IMR-90 (cell line): ENCODE results near the gene LRRC4. TPM values are rescaled to one million over a fixed set of nuclear protein-coding genes. Genes with fewer than 3 reads are reported as not detected.

Source experiments
- ATAC-seq: fragments of 200-7000 bp; cut with Tn5 transposase; 2 replicates; pipeline ENCODE4 v1.9.1; 2020; ENCODE audit warnings: low read depth, mild to moderate bottlenecking, moderate library complexity
- BruUV-seq: library from RNA; stranded (reverse); fragments of 400-500 nt; replicated peaks from 2 replicates; lab custom pipeline; 2021; lab: Mats Ljungman, UMichigan
- CTCF ChIA-PET: fragments of 300-600 bp; formaldehyde crosslinking; extraction: SDS; loops from one replicate; lab custom pipeline; 2021; ENCODE audit warnings: antibody characterized with exemption; lab: Yijun Ruan, JAX
- POLR2A ChIA-PET: fragments of 300-600 bp; sonication (Branson Sonifier 250); formaldehyde crosslinking; loops from one replicate; lab custom pipeline; 2022; ENCODE audit warnings: antibody characterized with exemption; ENCODE audit not compliant: unreplicated experiment; lab: Charles Lee
- DNase-seq: peaks from one replicate; pipeline ENCODE4 v3.0.0; 2013
- H2AFZ ChIP-seq: replicated peaks from 2 replicates; pipeline ENCODE3; 2013; ENCODE audit warnings: low read length, mild to moderate bottlenecking; ENCODE audit not compliant: poor library complexity
- H2AK5ac ChIP-seq: 2 replicates; pipeline ENCODE4 v1.6.1; 2013; ENCODE audit warnings: low read depth, low read length, inconsistent platforms
- H2AK9ac ChIP-seq: replicated peaks from 2 replicates; pipeline ENCODE3; 2013; ENCODE audit warnings: mild to moderate bottlenecking, low read depth, low read length, moderate library complexity; ENCODE audit not compliant: poor library complexity
- H2BK120ac ChIP-seq: 2 replicates; pipeline ENCODE4 v1.6.1; 2013; ENCODE audit warnings: low read depth, low read length, inconsistent platforms
- H2BK15ac ChIP-seq: 3 replicates; pipeline ENCODE4 v1.6.1; 2013; ENCODE audit warnings: low read depth, low read length, inconsistent platforms
- H2BK20ac ChIP-seq: 2 replicates; pipeline ENCODE4 v1.6.1; 2013; ENCODE audit warnings: low read depth, mild to moderate bottlenecking, inconsistent platforms, low read length, moderate library complexity
- H2BK5ac ChIP-seq: 2 replicates; pipeline ENCODE4 v1.6.1; 2013; ENCODE audit warnings: mild to moderate bottlenecking, low read depth, low read length, inconsistent platforms; ENCODE audit not compliant: poor library complexity, severe bottlenecking
- H3K14ac ChIP-seq: replicated peaks from 2 replicates; pipeline ENCODE4 v1.6.1; 2013; ENCODE audit warnings: low read depth, low read length, inconsistent platforms
- H3K18ac ChIP-seq: 2 replicates; pipeline ENCODE4 v1.6.1; 2013; ENCODE audit warnings: low read depth, low read length, control low read depth
- H3K23ac ChIP-seq: 2 replicates; pipeline ENCODE4 v1.6.1; 2013; ENCODE audit warnings: low read depth, low read length, inconsistent platforms
- H3K27ac ChIP-seq: 2 replicates; pipeline ENCODE4 v1.5.1; 2013; ENCODE audit warnings: mild to moderate bottlenecking, control low read depth, low read length; ENCODE audit not compliant: insufficient read depth
- H3K27me3 ChIP-seq: 2 replicates; pipeline ENCODE4 v1.6.1; 2013; ENCODE audit warnings: low read length; ENCODE audit not compliant: control insufficient read depth, insufficient read depth
- H3K36me3 ChIP-seq: 2 replicates; pipeline ENCODE4 v1.6.1; 2013; ENCODE audit warnings: low read length, mixed read lengths; ENCODE audit not compliant: control insufficient read depth, insufficient read depth
- H3K4ac ChIP-seq: 2 replicates; pipeline ENCODE4 v1.6.1; 2013; ENCODE audit warnings: low read depth, low read length, inconsistent platforms
- H3K4me1 ChIP-seq: 2 replicates; pipeline ENCODE4 v1.6.1; 2013; ENCODE audit warnings: low read length, mixed read lengths; ENCODE audit not compliant: control insufficient read depth, insufficient read depth
- H3K4me2 ChIP-seq: 2 replicates; pipeline ENCODE4 v1.6.1; 2013; ENCODE audit warnings: low read depth, mild to moderate bottlenecking, control low read depth, low read length, moderate library complexity
- H3K4me3 ChIP-seq: 2 replicates; pipeline ENCODE4 v1.5.1; 2013; ENCODE audit warnings: low read depth, mild to moderate bottlenecking, control low read depth, low read length, moderate library complexity; ENCODE audit not compliant: insufficient read depth
- H3K56ac ChIP-seq: 2 replicates; pipeline ENCODE4 v1.6.1; 2013; ENCODE audit warnings: low read length, inconsistent platforms; ENCODE audit not compliant: insufficient read depth; ENCODE audit errors: extremely low read depth
- H3K79me1 ChIP-seq, 2 experiments: 2 replicates each; pipeline ENCODE4 v1.6.1; 2013; ENCODE audit warnings: low read length in 2 of 2, inconsistent platforms in 1 of 2, low read depth in 1 of 2
- H3K9ac ChIP-seq: 2 replicates; pipeline ENCODE4 v1.6.1; 2013; ENCODE audit warnings: low read depth, low read length, control low read depth
- H3K9me1 ChIP-seq: 2 replicates; pipeline ENCODE4 v1.6.1; 2013; ENCODE audit warnings: low read length, inconsistent platforms; ENCODE audit not compliant: insufficient read depth
- H3K9me3 ChIP-seq: 2 replicates; pipeline ENCODE4 v1.6.1; 2013; ENCODE audit warnings: low read length; ENCODE audit not compliant: control insufficient read depth, insufficient read depth
- H4K20me1 ChIP-seq: 2 replicates; pipeline ENCODE4 v1.6.1; 2013; ENCODE audit warnings: low read length, inconsistent platforms; ENCODE audit not compliant: insufficient read depth
- H4K5ac ChIP-seq: 2 replicates; pipeline ENCODE4 v1.6.1; 2013; ENCODE audit warnings: mild to moderate bottlenecking, low read depth, low read length, control low read depth
- H4K8ac ChIP-seq, 2 experiments: 2 replicates each; pipeline ENCODE4 v1.6.1; 2013; ENCODE audit warnings: low read depth in 2 of 2, low read length in 2 of 2, control low read depth in 1 of 2, inconsistent platforms in 1 of 2
- H4K91ac ChIP-seq: 2 replicates; pipeline ENCODE4 v1.6.1; 2013; ENCODE audit warnings: low read depth, low read length, inconsistent platforms; ENCODE audit not compliant: insufficient read depth
- MAFK ChIP-seq: IDR thresholded peaks from 2 replicates; pipeline ENCODE4 v1.6.1; 2012; ENCODE audit warnings: low read depth, low read length, improper control_type of control experiment
- RFX5 ChIP-seq: IDR thresholded peaks from 2 replicates; pipeline ENCODE4 v1.8.0; 2012; ENCODE audit warnings: low read depth, mild to moderate bottlenecking, low read length, moderate library complexity
- WGBS, 2 experiments: methylation state at CpG; one replicate each; pipeline versions ENCODE4 v1.1.5 to v1.1.7; 2013; ENCODE audit warnings: missing lambda C conversion rate in 2 of 2; ENCODE audit not compliant: insufficient read length in 1 of 2; ENCODE audit errors: extremely low coverage in 2 of 2; 5-methylcytosine and 5-hydroxymethylcytosine counted together
- dilution Hi-C: fragments of 300-500 bp; cut with HindIII; formaldehyde crosslinking; loops from one replicate; pipeline ENCODE4 v1.14.3; 2018; ENCODE audit warnings: low sequenced_read_pairs; ENCODE audit not compliant: unreplicated experiment
- in situ Hi-C: fragments of 300-500 bp; cut with MboI; formaldehyde crosslinking; loops from 3 replicates; pipeline ENCODE4 v1.14.3; 2019; ENCODE audit warnings: low sequenced_read_pairs, inconsistent platforms, mixed read lengths
- intact Hi-C: fragments of 100-400 bp; cut with micrococcal nuclease; formaldehyde crosslinking; loops from 2 replicates; pipeline ENCODE4 v1.10.0; 2022
- polyA plus RNA-seq, 3 experiments: library from polyadenylated mRNA; depleted of rRNA; stranded (reverse); fragments of >200 nt; gene quantifications; 2 replicates each; pipeline ENCODE4 v1.2.3, GENCODE V29; 2012; ENCODE audit warnings: low replicate concordance in 1 of 3
- total RNA-seq: library from RNA; depleted of rRNA; stranded (reverse); fragments of >200 nt; gene quantifications from 2 replicates; pipeline ENCODE4 v1.2.3, GENCODE V29; 2012

The LRRC4 gene
- total and polyA plus RNA-seq, 2 of the 4 experiments (the other 2 are of a cell fraction) = 0.54 to 0.55 TPM

DNA sequence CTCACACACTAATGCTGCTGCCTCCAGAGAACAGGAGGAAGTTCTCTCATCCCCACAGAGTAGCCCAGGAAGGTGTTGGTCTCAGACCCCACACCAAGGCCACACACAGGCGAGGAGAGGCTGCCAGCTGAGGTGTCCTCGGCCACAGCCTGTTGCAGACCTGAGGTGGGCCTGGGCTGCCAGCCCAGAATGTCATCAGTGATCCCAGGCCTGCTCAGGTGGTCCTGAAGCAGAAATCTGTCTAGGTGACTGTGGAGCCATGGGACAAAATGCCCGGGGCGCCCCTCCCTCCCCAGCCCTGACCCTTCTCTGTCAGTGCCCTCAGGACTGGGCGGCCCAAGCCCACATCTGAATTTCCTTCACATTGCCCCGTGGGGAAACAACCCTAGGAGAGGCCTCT, 43.5 kb upstream of the LRRC4 start:
- H3K27me3 ChIP-seq = no peaks in the 10 kb centered on the region

More for the DNA sequence above, 43.5 kb upstream of the LRRC4 start:
- no peak overlapping the region for H2AK5ac ChIP-seq
- H3K79me1 ChIP-seq = peaks cover 0 to 35% of the 10 kb centered on the region in 2 experiments; a peak in 2 of 4 replicates
- no peak for DNase-seq
- H4K8ac ChIP-seq = no peak overlapping the region
- TF ChIP-seq MAFK (no peak), RFX5 (no peak)
- H3K18ac ChIP-seq = no peak overlapping the region
- H3K4me1 ChIP-seq = peaks cover 2% of the 10 kb centered on the region; the same call in 1 of the 2 replicates
- no peak overlapping the region for H3K14ac ChIP-seq
- H4K20me1 ChIP-seq = peaks cover 20% of the 10 kb centered on the region
- H3K9ac ChIP-seq = no peak overlapping the region
- no TSS peak for BruUV-seq
- no peak overlapping the region for H3K23ac ChIP-seq
- peaks cover 22% of the 10 kb centered on the region for H3K9me1 ChIP-seq
- no peak overlapping the region for H3K56ac ChIP-seq
- intact Hi-C loops (no loop called here), in situ Hi-C loops (loop anchor here (25.0 kb wide), 1 partner anchor 362 kb away; no protein-coding TSS in a partner anchor), dilution Hi-C loops (no loop called here)
- H3K27ac ChIP-seq = no peak overlapping the region
- CTCF ChIA-PET = no interaction called here
- no peak overlapping the region for H2BK20ac ChIP-seq
- H3K9me3 ChIP-seq = no peaks in the 10 kb centered on the region
- H2AFZ ChIP-seq = no peak overlapping the region
- no peak overlapping the region for H3K4ac ChIP-seq
- POLR2A ChIA-PET = no interaction called here
- H3K36me3 ChIP-seq = peaks cover 40% of the 10 kb centered on the region
- no peak overlapping the region for H2BK120ac ChIP-seq
- no CpG with 5 or more reads among the region's 6 CpGs for WGBS, 2 experiments
- ATAC-seq = no peak
- H2BK15ac ChIP-seq = no peak overlapping the region
- no peak overlapping the region for H3K4me2 ChIP-seq
- no peak overlapping the region for H4K91ac ChIP-seq
- no peak overlapping the region for H2BK5ac ChIP-seq
- no peak overlapping the region for H2AK9ac ChIP-seq
- H3K4me3 ChIP-seq = no peak overlapping the region
- no peak overlapping the region for H4K5ac ChIP-seq
